Neural cell (in vitro differentiated cells): ENCODE measurements around the gene ZNF277. TPM values are rescaled to one million over a fixed set of nuclear protein-coding genes. Genes with fewer than 3 reads are reported as not detected.

Experiments
- H2AFZ ChIP-seq: fragments of 200-600, 300-800 bp; sonication (generic), shearing (Covaris generic); 2 replicates; pipeline ENCODE4 v1.6.0; 2014; ENCODE audit warnings: low read depth, mild to moderate bottlenecking, antibody characterized with exemption, low read length, moderate library complexity
- H3F3A ChIP-seq: fragments of 200-600 bp; shearing (Covaris generic); 2 replicates; pipeline ENCODE4 v1.6.1; 2016; ENCODE audit warnings: mild to moderate bottlenecking, moderate library complexity, mixed read lengths, antibody characterized with exemption, low read length; ENCODE audit not compliant: insufficient read depth, poor library complexity, severe bottlenecking
- H3K27ac ChIP-seq: fragments of 200-600, 300-800 bp; sonication (generic), shearing (Covaris generic); 2 replicates; pipeline ENCODE4 v1.5.1; 2014; ENCODE audit warnings: mild to moderate bottlenecking, low read length, moderate library complexity
- H3K27me3 ChIP-seq: fragments of 300-800, 200-600 bp; sonication (generic), shearing (Covaris generic); 2 replicates; pipeline ENCODE4 v1.6.0; 2014; ENCODE audit warnings: mild to moderate bottlenecking, low read depth, low read length, moderate library complexity; ENCODE audit not compliant: insufficient read depth
- H3K36me3 ChIP-seq: fragments of 300-800, 200-600 bp; sonication (generic), shearing (Covaris generic); 2 replicates; pipeline ENCODE4 v1.5.1; 2014; ENCODE audit warnings: mild to moderate bottlenecking, antibody characterized with exemption, low read length, moderate library complexity; ENCODE audit not compliant: insufficient read depth
- H3K4me2 ChIP-seq: fragments of 300-800, 200-600 bp; sonication (generic), shearing (Covaris generic); 2 replicates; pipeline ENCODE4 v1.6.0; 2014; ENCODE audit warnings: mild to moderate bottlenecking, low read length
- H3K4me3 ChIP-seq: fragments of 300-800, 200-600 bp; sonication (generic), shearing (Covaris generic); 2 replicates; pipeline ENCODE4 v1.5.1; 2014; ENCODE audit warnings: mild to moderate bottlenecking, low read length, moderate library complexity
- H3K79me2 ChIP-seq: fragments of 200-600 bp; shearing (Covaris generic); replicated peaks from 2 replicates; pipeline ENCODE4 v1.6.0; 2014; ENCODE audit warnings: mild to moderate bottlenecking, low read length, moderate library complexity; ENCODE audit not compliant: insufficient read depth
- H3K9ac ChIP-seq: fragments of 300-800, 200-600 bp; sonication (generic), shearing (Covaris generic); 2 replicates; pipeline ENCODE4 v1.6.1; 2016; ENCODE audit warnings: mild to moderate bottlenecking, low read length, mixed read lengths
- H3K9me2 ChIP-seq: fragments of 200-600 bp; shearing (Covaris generic); 2 replicates; pipeline ENCODE4 v1.6.1; 2016; ENCODE audit warnings: mild to moderate bottlenecking, low read length, mixed read lengths; ENCODE audit not compliant: insufficient read depth
- H3K9me3 ChIP-seq: fragments of 200-600, 300-800 bp; sonication (generic), shearing (Covaris generic); 2 replicates; pipeline ENCODE4 v1.6.1; 2016; ENCODE audit warnings: mild to moderate bottlenecking, mixed run types, low read length, moderate library complexity, mixed read lengths
- H4K20me1 ChIP-seq: fragments of 200-600 bp; shearing (Covaris generic); 2 replicates; pipeline ENCODE4 v1.6.1; 2016; ENCODE audit warnings: mild to moderate bottlenecking, mixed run types; ENCODE audit not compliant: insufficient read depth
- EP300 ChIP-seq: fragments of 450-650 bp; conservative IDR thresholded peaks from 2 replicates; pipeline ENCODE4 v1.6.1; 2014; ENCODE audit warnings: antibody characterized with exemption, mild to moderate bottlenecking, moderate library complexity; ENCODE audit not compliant: poor library complexity, severe bottlenecking
- EZH2 ChIP-seq: fragments of 200-600, 300-800 bp; shearing (Covaris generic), sonication (generic); IDR thresholded peaks from 2 replicates; pipeline ENCODE4 v1.6.1; 2014; ENCODE audit warnings: antibody characterized with exemption, low read length, borderline replicate concordance, mild to moderate bottlenecking; ENCODE audit not compliant: insufficient read depth, poor library complexity, severe bottlenecking
- MXI1 ChIP-seq: fragments of 450-650 bp; conservative IDR thresholded peaks from 2 replicates; pipeline ENCODE4 v1.6.1; 2014; ENCODE audit warnings: antibody characterized with exemption, mild to moderate bottlenecking; ENCODE audit not compliant: poor library complexity, severe bottlenecking
- POLR2AphosphoS5 ChIP-seq: IDR thresholded peaks from 2 replicates; pipeline ENCODE4 v1.6.1; 2012
- RAD21 ChIP-seq: fragments of 450-650 bp; conservative IDR thresholded peaks from 2 replicates; pipeline ENCODE4 v1.6.1; 2014; ENCODE audit warnings: antibody characterized with exemption, mild to moderate bottlenecking, moderate library complexity
- SMC3 ChIP-seq: fragments of 450-650 bp; conservative IDR thresholded peaks from 2 replicates; pipeline ENCODE4 v1.6.1; 2014; ENCODE audit warnings: antibody characterized with exemption, mild to moderate bottlenecking, moderate library complexity; ENCODE audit not compliant: poor library complexity
- TAF1 ChIP-seq: IDR thresholded peaks from 2 replicates; pipeline ENCODE4 v1.6.1; 2012; ENCODE audit warnings: low read depth
- polyA plus RNA-seq: library from polyadenylated mRNA; depleted of rRNA; stranded (reverse); fragments of >200 nt; gene quantifications from 2 replicates; pipeline ENCODE4 v1.2.3, GENCODE V29; 2014
- TF ChIP-seq, protein P1 (sequence below): IDR thresholded peaks from 2 replicates; pipeline ENCODE4 v1.6.1; 2012; ENCODE audit warnings: borderline replicate concordance
- TF ChIP-seq, protein P2 (sequence below): fragments of 450-650 bp; IDR thresholded peaks from 2 replicates; pipeline ENCODE4 v1.5.1; 2014; ENCODE audit warnings: antibody characterized with exemption, mild to moderate bottlenecking, moderate library complexity; ENCODE audit not compliant: poor library complexity, severe bottlenecking

ZNF277 gene
- polyA plus RNA-seq, 1 donor from 2014 or later: 30.0 TPM

GRCh38 chr7:112180223-112180622 lies 26.3 kb upstream of the ZNF277 start:
- H3K4me3 ChIP-seq: no peak overlapping the region
- no peaks in the 10 kb centered on the region for H3K9me2 ChIP-seq
- H3K4me2 ChIP-seq: no peak overlapping the region
- H4K20me1 ChIP-seq: no peaks in the 10 kb centered on the region
- no peak for TF ChIP-seq POLR2AphosphoS5
- TF ChIP-seq, protein P1, sequence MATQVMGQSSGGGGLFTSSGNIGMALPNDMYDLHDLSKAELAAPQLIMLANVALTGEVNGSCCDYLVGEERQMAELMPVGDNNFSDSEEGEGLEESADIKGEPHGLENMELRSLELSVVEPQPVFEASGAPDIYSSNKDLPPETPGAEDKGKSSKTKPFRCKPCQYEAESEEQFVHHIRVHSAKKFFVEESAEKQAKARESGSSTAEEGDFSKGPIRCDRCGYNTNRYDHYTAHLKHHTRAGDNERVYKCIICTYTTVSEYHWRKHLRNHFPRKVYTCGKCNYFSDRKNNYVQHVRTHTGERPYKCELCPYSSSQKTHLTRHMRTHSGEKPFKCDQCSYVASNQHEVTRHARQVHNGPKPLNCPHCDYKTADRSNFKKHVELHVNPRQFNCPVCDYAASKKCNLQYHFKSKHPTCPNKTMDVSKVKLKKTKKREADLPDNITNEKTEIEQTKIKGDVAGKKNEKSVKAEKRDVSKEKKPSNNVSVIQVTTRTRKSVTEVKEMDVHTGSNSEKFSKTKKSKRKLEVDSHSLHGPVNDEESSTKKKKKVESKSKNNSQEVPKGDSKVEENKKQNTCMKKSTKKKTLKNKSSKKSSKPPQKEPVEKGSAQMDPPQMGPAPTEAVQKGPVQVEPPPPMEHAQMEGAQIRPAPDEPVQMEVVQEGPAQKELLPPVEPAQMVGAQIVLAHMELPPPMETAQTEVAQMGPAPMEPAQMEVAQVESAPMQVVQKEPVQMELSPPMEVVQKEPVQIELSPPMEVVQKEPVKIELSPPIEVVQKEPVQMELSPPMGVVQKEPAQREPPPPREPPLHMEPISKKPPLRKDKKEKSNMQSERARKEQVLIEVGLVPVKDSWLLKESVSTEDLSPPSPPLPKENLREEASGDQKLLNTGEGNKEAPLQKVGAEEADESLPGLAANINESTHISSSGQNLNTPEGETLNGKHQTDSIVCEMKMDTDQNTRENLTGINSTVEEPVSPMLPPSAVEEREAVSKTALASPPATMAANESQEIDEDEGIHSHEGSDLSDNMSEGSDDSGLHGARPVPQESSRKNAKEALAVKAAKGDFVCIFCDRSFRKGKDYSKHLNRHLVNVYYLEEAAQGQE: no peak
- H3K27ac ChIP-seq: no peak overlapping the region
- H3K9me3 ChIP-seq: no peaks in the 10 kb centered on the region
- no peaks in the 10 kb centered on the region for H3K27me3 ChIP-seq
- no peaks in the 10 kb centered on the region for H3K36me3 ChIP-seq
- H3K79me2 ChIP-seq: peaks cover 8% of the 10 kb centered on the region
- H3K9ac ChIP-seq: no peak overlapping the region
- no peak overlapping the region for H2AFZ ChIP-seq
- no peaks in the 10 kb centered on the region for H3F3A ChIP-seq

DNA sequence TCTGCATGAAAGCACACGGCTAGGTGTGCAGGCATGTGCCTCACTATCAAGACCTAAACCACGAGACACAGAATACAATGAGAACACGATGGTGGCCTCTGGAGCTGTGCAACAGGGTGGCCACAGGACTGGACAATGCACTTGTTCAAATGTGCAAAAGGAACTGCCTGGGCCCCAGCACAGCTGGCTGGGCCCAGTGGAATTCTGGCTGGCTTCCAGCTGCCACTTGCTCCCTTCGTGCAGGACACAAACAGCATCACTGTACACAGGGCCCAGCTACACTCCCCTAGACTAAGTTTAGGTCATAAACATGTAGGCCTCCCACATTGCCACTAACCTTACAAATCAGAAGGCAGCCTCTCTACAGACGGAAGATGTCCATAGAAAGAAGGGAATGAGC lies 23.7 kb upstream of the ZNF277 start:
- Histone ChIP-seq H2AFZ (no peak overlapping the region), H3K4me3 (no peak overlapping the region), H3K27ac (no peak overlapping the region), H3K36me3 (no peaks in the 10 kb centered on the region), H3K79me2 (peaks cover 8% of the 10 kb centered on the region), H3K4me2 (no peak overlapping the region), H3K9me2 (no peaks in the 10 kb centered on the region), H3K9me3 (no peaks in the 10 kb centered on the region), H3K9ac (no peak overlapping the region), H4K20me1 (no peaks in the 10 kb centered on the region), H3F3A (no peaks in the 10 kb centered on the region), H3K27me3 (no peaks in the 10 kb centered on the region)
- TF ChIP-seq TAF1: no peak
- TF ChIP-seq, protein P1: no peak
- no peak for TF ChIP-seq EP300
- no peak for TF ChIP-seq POLR2AphosphoS5
- no peak for TF ChIP-seq SMC3
- no peak for TF ChIP-seq RAD21
- no peak for TF ChIP-seq MXI1
- no peak for TF ChIP-seq EZH2
- TF ChIP-seq, protein P2, sequence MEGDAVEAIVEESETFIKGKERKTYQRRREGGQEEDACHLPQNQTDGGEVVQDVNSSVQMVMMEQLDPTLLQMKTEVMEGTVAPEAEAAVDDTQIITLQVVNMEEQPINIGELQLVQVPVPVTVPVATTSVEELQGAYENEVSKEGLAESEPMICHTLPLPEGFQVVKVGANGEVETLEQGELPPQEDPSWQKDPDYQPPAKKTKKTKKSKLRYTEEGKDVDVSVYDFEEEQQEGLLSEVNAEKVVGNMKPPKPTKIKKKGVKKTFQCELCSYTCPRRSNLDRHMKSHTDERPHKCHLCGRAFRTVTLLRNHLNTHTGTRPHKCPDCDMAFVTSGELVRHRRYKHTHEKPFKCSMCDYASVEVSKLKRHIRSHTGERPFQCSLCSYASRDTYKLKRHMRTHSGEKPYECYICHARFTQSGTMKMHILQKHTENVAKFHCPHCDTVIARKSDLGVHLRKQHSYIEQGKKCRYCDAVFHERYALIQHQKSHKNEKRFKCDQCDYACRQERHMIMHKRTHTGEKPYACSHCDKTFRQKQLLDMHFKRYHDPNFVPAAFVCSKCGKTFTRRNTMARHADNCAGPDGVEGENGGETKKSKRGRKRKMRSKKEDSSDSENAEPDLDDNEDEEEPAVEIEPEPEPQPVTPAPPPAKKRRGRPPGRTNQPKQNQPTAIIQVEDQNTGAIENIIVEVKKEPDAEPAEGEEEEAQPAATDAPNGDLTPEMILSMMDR: no peak
